PC-3 (cell line): ENCODE results near the gene AKR1B15. TPM values are rescaled to one million over a fixed set of nuclear protein-coding genes. Genes with fewer than 3 reads are reported as not detected.

Source experiments
- ATAC-seq: fragments of 200-7000 bp; cut with Tn5 transposase; 2 replicates; pipeline ENCODE4 v1.9.1; 2020; ENCODE audit warnings: mild to moderate bottlenecking, moderate library complexity
- BruUV-seq: library from RNA; stranded (reverse); fragments of 400-500 nt; replicated peaks from 2 replicates; lab custom pipeline; 2021; lab: Mats Ljungman, UMichigan
- CTCF ChIA-PET: fragments of 300-600 bp; sonication (Branson Sonifier 250); formaldehyde crosslinking; loops from one replicate; lab custom pipeline; 2022; ENCODE audit warnings: antibody characterized with exemption; lab: Charles Lee
- POLR2A ChIA-PET: fragments of 300-600 bp; sonication (Branson Sonifier 250); formaldehyde crosslinking; loops from one replicate; lab custom pipeline; 2022; ENCODE audit warnings: antibody characterized with exemption; ENCODE audit not compliant: unreplicated experiment; lab: Charles Lee
- DNase-seq: peaks from one replicate; pipeline ENCODE4 v3.0.0-alpha.2; 2015
- H2AFZ ChIP-seq: fragments of 300-600 bp; sonication (generic); 2 replicates; pipeline ENCODE4 v1.6.0; 2016; ENCODE audit warnings: antibody characterized with exemption, low read length
- H3F3A ChIP-seq: fragments of 300-600 bp; sonication (generic); one replicate; pipeline ENCODE4 v1.6.0; 2017; ENCODE audit warnings: antibody characterized with exemption, low read length, control low read depth, mild to moderate bottlenecking; ENCODE audit not compliant: unreplicated experiment
- H3K27ac ChIP-seq: fragments of 300-600 bp; sonication (generic); 2 replicates; pipeline ENCODE4 v1.5.1; 2016; ENCODE audit warnings: mild to moderate bottlenecking, low read length
- H3K27me3 ChIP-seq: fragments of 300-600 bp; sonication (generic); 2 replicates; pipeline ENCODE4 v1.6.1; 2016; ENCODE audit warnings: low read length, mixed read lengths
- H3K36me3 ChIP-seq: fragments of 300-600 bp; sonication (generic); 2 replicates; pipeline ENCODE4 v1.6.1; 2016; ENCODE audit warnings: low read depth, mixed run types, low read length, mixed read lengths
- H3K4me1 ChIP-seq: fragments of 300-600 bp; sonication (generic); 2 replicates; pipeline ENCODE4 v1.5.1; 2016; ENCODE audit warnings: low read length; ENCODE audit not compliant: insufficient read depth
- H3K4me2 ChIP-seq: fragments of 300-600 bp; sonication (generic); 2 replicates; pipeline ENCODE4 v1.6.0; 2016; ENCODE audit warnings: low read length
- H3K4me3 ChIP-seq: fragments of 300-600 bp; sonication (generic); 2 replicates; pipeline ENCODE4 v1.5.1; 2016; ENCODE audit warnings: mild to moderate bottlenecking, low read length, mixed read lengths
- H3K79me2 ChIP-seq: fragments of 300-600 bp; sonication (generic); 2 replicates; pipeline ENCODE4 v1.6.1; 2017; ENCODE audit warnings: low read length, mixed read lengths
- H3K9ac ChIP-seq: fragments of 300-600 bp; sonication (generic); 2 replicates; pipeline ENCODE4 v1.6.0; 2016; ENCODE audit warnings: mild to moderate bottlenecking, low read length
- H3K9me2 ChIP-seq: fragments of 300-600 bp; sonication (generic); replicated peaks from 2 replicates; pipeline ENCODE4 v1.6.1; 2016; ENCODE audit warnings: mixed run types, low read length, mixed read lengths
- H3K9me3 ChIP-seq: fragments of 300-600 bp; sonication (generic); 2 replicates; pipeline ENCODE4 v1.6.1; 2016; ENCODE audit warnings: low read length, mixed read lengths
- H4K20me1 ChIP-seq: fragments of 300-600 bp; sonication (generic); 2 replicates; pipeline ENCODE4 v1.6.1; 2016; ENCODE audit warnings: low read length, mixed read lengths
- EZH2 ChIP-seq: fragments of 300-600 bp; sonication (generic); IDR thresholded peaks from one replicate; pipeline ENCODE4 v1.6.1; 2017; ENCODE audit warnings: antibody characterized with exemption, mild to moderate bottlenecking, low read length; ENCODE audit not compliant: unreplicated experiment
- EZH2phosphoT487 ChIP-seq: fragments of 300-600 bp; sonication (generic); IDR thresholded peaks from 2 replicates; pipeline ENCODE4 v1.6.1; 2018; ENCODE audit warnings: mild to moderate bottlenecking, antibody characterized with exemption, low read length, borderline replicate concordance
- intact Hi-C: fragments of 100-400 bp; cut with micrococcal nuclease; formaldehyde crosslinking; loops from 2 replicates; pipeline ENCODE4 v1.9.0; 2023
- total RNA-seq: library from RNA; depleted of rRNA; stranded (reverse); fragments of >200 nt; gene quantifications from 2 replicates; pipeline ENCODE4 v1.2.3, GENCODE V29; 2014
- TF ChIP-seq, protein P1 (sequence below): fragments of 300-600 bp; sonication (generic); conservative IDR thresholded peaks from 2 replicates; pipeline ENCODE4 v1.5.1; 2017; ENCODE audit warnings: antibody characterized with exemption, low read depth, mild to moderate bottlenecking, low read length

Gene AKR1B15
- total RNA-seq, 1 experiment from 2014 or later: 0.40 TPM

DNA sequence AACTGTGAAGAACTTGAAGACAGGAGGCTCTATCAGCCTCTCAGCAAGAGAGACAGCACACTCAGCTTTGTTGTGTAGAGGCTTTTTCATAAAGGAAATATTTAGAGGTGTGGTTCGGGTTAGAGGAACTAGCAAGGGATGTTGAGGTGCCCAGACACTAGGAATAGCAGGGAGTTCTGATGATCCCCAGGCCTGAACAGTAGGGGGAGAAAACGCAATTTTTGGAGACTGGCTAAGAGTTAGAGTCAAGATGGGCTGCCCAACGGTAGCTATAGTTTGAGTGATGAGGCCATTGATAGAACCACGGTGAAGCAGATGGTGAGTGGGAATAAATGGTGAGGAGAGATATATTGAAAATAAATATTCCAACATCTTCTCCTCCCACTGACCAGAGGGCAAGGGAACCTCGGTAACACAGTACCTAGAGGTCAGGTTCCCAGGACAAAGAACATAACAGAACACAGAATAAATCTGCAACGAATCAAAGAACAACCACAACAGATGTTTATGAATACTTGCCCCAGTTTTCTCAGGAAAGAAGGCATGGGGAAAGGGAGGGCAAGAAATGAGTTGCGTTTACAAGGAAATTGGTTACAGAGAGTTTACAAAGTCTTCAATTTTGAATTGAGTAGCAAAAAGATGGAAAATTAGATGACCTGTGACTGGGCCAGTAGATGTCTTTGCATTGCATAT lies 73.5 kb downstream of the AKR1B15 start:
- Histone ChIP-seq H3K27me3 (no peaks in the 10 kb centered on the region), H3K79me2 (no peaks in the 10 kb centered on the region), H2AFZ (no peak overlapping the region), H3F3A (no peaks in the 10 kb centered on the region), H3K9me2 (no peaks in the 10 kb centered on the region), H3K4me1 (peaks cover 31% of the 10 kb centered on the region), H3K9me3 (no peaks in the 10 kb centered on the region), H3K9ac (no peak overlapping the region), H4K20me1 (no peaks in the 10 kb centered on the region), H3K4me2 (no peak overlapping the region), H3K4me3 (no peak overlapping the region), H3K36me3 (no peaks in the 10 kb centered on the region), H3K27ac (no peak overlapping the region)
- BruUV-seq: no TSS peak
- ATAC-seq (no peak), DNase-seq (no peak)
- POLR2A ChIA-PET: no interaction called here
- TF ChIP-seq EZH2phosphoT487 (no peak), EZH2 (no peak)
- TF ChIP-seq, protein P1, sequence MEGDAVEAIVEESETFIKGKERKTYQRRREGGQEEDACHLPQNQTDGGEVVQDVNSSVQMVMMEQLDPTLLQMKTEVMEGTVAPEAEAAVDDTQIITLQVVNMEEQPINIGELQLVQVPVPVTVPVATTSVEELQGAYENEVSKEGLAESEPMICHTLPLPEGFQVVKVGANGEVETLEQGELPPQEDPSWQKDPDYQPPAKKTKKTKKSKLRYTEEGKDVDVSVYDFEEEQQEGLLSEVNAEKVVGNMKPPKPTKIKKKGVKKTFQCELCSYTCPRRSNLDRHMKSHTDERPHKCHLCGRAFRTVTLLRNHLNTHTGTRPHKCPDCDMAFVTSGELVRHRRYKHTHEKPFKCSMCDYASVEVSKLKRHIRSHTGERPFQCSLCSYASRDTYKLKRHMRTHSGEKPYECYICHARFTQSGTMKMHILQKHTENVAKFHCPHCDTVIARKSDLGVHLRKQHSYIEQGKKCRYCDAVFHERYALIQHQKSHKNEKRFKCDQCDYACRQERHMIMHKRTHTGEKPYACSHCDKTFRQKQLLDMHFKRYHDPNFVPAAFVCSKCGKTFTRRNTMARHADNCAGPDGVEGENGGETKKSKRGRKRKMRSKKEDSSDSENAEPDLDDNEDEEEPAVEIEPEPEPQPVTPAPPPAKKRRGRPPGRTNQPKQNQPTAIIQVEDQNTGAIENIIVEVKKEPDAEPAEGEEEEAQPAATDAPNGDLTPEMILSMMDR: 0 out of 2 replicates have a peak, but pooled peaks have one; percentile 8
- CTCF ChIA-PET: no interaction called here
- intact Hi-C loops: no loop called here

DNA sequence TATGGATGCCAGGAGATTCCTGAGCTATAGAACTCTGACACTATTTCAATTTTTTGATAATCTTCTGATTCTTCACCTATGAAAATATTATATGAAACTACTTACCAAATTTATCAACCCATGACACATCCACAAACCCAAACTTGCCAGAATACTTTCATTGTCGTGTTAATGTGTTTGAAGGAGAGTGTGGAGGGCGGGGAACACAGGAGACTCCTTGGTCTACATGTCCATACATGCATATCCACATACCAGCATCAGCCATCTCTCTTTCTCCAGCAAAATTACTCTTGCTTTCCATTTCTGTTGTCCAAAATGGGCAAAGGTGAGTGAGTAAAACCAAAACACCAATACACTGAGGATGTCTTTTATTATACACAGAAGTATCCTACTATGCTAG lies 74.3 kb downstream of the AKR1B15 start:
- no peak overlapping the region for H2AFZ ChIP-seq
- H3K27ac ChIP-seq: no peak overlapping the region
- TF ChIP-seq EZH2 (no peak), EZH2phosphoT487 (no peak)
- TF ChIP-seq, protein P1: no peak
- intact Hi-C loops: no loop called here
- no peak overlapping the region for H3K9ac ChIP-seq
- no peak overlapping the region for H3K4me2 ChIP-seq
- H3K9me3 ChIP-seq: no peaks in the 10 kb centered on the region
- H3K79me2 ChIP-seq: no peaks in the 10 kb centered on the region
- ChIA-PET CTCF (interaction anchor here (0.6 kb wide), 1 partner anchor 67 kb away, joined by 3 read pairs; no protein-coding TSS in a partner anchor), POLR2A (no interaction called here)
- no peak for DNase-seq
- H3K4me1 ChIP-seq: peaks cover 25% of the 10 kb centered on the region
- no peaks in the 10 kb centered on the region for H3F3A ChIP-seq
- H3K9me2 ChIP-seq: no peaks in the 10 kb centered on the region
- no peaks in the 10 kb centered on the region for H3K27me3 ChIP-seq
- ATAC-seq: no peak
- no peaks in the 10 kb centered on the region for H4K20me1 ChIP-seq
- BruUV-seq: no TSS peak
- no peaks in the 10 kb centered on the region for H3K36me3 ChIP-seq
- H3K4me3 ChIP-seq: no peak overlapping the region

DNA sequence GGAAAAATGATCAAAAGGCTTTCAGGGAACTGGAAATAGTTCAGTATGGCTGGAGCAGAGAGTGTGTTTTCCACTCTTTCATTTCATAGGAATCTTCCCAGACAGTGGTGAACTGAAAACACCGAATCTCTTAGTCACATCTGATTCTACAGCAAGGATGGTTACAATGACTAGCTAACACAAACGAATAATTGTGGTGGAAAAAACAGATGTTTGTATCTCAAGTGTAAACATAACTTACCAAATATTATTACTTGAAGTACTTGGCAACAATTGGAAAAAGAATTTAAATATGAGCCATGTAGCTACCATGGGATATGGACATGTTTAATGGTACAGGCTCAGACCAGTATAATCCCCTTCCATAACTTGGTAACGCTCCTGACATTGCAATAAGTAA lies 76.6 kb downstream of the AKR1B15 start:
- H2AFZ ChIP-seq: no peak overlapping the region
- H3K27ac ChIP-seq: peak overlapping the region; percentile 9; the same call in 1 of the 2 replicates
- no peaks in the 10 kb centered on the region for H3K36me3 ChIP-seq
- peak; percentile 54; the same call in 1 of the 2 replicates for ATAC-seq
- no peaks in the 10 kb centered on the region for H3K9me3 ChIP-seq
- ChIA-PET CTCF (interaction anchor here (0.6 kb wide), 1 partner anchor 205 kb away, joined by 5 read pairs; no protein-coding TSS in a partner anchor), POLR2A (no interaction called here)
- no peaks in the 10 kb centered on the region for H3F3A ChIP-seq
- no peaks in the 10 kb centered on the region for H3K27me3 ChIP-seq
- no peaks in the 10 kb centered on the region for H3K9me2 ChIP-seq
- H3K4me1 ChIP-seq: peaks cover 3% of the 10 kb centered on the region
- intact Hi-C loops: no loop called here
- H3K4me2 ChIP-seq: no peak overlapping the region
- BruUV-seq: no TSS peak
- DNase-seq: peak; percentile 37
- H4K20me1 ChIP-seq: no peaks in the 10 kb centered on the region
- no peaks in the 10 kb centered on the region for H3K79me2 ChIP-seq
- TF ChIP-seq, protein P1: no peak
- TF ChIP-seq EZH2: no peak
- TF ChIP-seq EZH2phosphoT487: no peak
- H3K9ac ChIP-seq: no peak overlapping the region
- H3K4me3 ChIP-seq: no peak overlapping the region
